ENCODE data around the gene SUMF1. TPM values are rescaled to one million over a fixed set of nuclear protein-coding genes. Genes with fewer than 3 reads are reported as not detected.

Gene SUMF1
- total RNA-seq, 1 donor: 94.5 TPM

DNA sequence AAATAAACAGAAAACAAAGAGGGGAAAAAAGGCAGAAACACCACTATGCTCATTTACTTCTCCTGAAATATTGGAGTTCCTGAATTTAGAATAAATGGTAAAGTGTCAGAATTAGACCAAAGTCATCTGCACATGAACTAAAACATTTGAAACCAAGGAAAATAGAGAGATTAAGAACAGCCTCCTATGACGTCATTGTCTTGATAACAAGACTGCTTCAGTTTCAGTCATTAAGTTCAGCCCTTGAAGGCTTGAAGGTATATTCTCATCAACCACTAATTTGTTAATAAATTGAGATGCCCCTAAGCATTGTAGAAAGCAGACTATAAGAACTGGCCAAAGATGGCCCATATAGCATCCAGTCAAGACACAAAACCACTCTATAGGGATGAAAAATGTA, 2.5 kb downstream of the SUMF1 start:
- TF ChIP-seq CTCF (IDR thresholded peaks at IDR 0.05; ENCODE audit: extremely low read depth, low read depth, low read length): no peak
- Histone ChIP-seq H3K4me3 (ENCODE audit: insufficient read depth, low read length) (no peak overlapping the region), H3K79me2 (ENCODE audit: insufficient read depth, low read length) (peaks cover 9% of the 10 kb centered on the region), H3K27ac (ENCODE audit: low read depth, low read length) (no peak overlapping the region), H3K36me3 (ENCODE audit: insufficient read depth, low read length) (no peaks in the 10 kb centered on the region), H3K4me2 (ENCODE audit: insufficient read depth, low read length) (no peak overlapping the region), H2AFZ (ENCODE audit: low read length) (no peak overlapping the region), H4K20me1 (ENCODE audit: insufficient read depth, low read length) (no peaks in the 10 kb centered on the region), H3K27me3 (ENCODE audit: insufficient read depth, low read length) (no peaks in the 10 kb centered on the region), H3K9me3 (ENCODE audit: low read depth, low read length) (no peaks in the 10 kb centered on the region), H3K4me1 (ENCODE audit: insufficient read depth, low read length) (peaks cover 11% of the 10 kb centered on the region)
- DNase-seq (ENCODE audit: insufficient read length, low spot score, missing footprints): peak; percentile 13

GRCh38 chr3:4462369-4463040, 4.6 kb downstream of the SUMF1 start:
- Histone ChIP-seq H3K27me3 (ENCODE audit: insufficient read depth, low read length) (no peaks in the 10 kb centered on the region), H3K4me2 (ENCODE audit: insufficient read depth, low read length) (no peak overlapping the region), H3K9me3 (ENCODE audit: low read depth, low read length) (no peaks in the 10 kb centered on the region), H3K4me3 (ENCODE audit: insufficient read depth, low read length) (no peak overlapping the region), H4K20me1 (ENCODE audit: insufficient read depth, low read length) (no peaks in the 10 kb centered on the region), H3K79me2 (ENCODE audit: insufficient read depth, low read length) (peaks cover 9% of the 10 kb centered on the region), H3K27ac (ENCODE audit: low read depth, low read length) (no peak overlapping the region), H2AFZ (ENCODE audit: low read length) (no peak overlapping the region), H3K36me3 (ENCODE audit: insufficient read depth, low read length) (no peaks in the 10 kb centered on the region), H3K4me1 (ENCODE audit: insufficient read depth, low read length) (peaks cover 9% of the 10 kb centered on the region)
- no peak for DNase-seq (ENCODE audit: insufficient read length, low spot score, missing footprints)
- no peak for TF ChIP-seq CTCF (IDR thresholded peaks at IDR 0.05; ENCODE audit: extremely low read depth, low read depth, low read length)

- H3K9me3 ChIP-seq (ENCODE audit: low read depth, low read length): no peaks in the 10 kb centered on the region
- no peak overlapping the region for H2AFZ ChIP-seq (ENCODE audit: low read length)
- no peaks in the 10 kb centered on the region for H3K27me3 ChIP-seq (ENCODE audit: insufficient read depth, low read length)
- H4K20me1 ChIP-seq (ENCODE audit: insufficient read depth, low read length): no peaks in the 10 kb centered on the region
- DNase-seq (ENCODE audit: insufficient read length, low spot score, missing footprints): peak; percentile 6
- peaks cover 4% of the 10 kb centered on the region for H3K4me1 ChIP-seq (ENCODE audit: insufficient read depth, low read length)
- H3K36me3 ChIP-seq (ENCODE audit: insufficient read depth, low read length): no peaks in the 10 kb centered on the region
- H3K4me2 ChIP-seq (ENCODE audit: insufficient read depth, low read length): no peak overlapping the region
- H3K27ac ChIP-seq (ENCODE audit: low read depth, low read length): no peak overlapping the region
- H3K79me2 ChIP-seq (ENCODE audit: insufficient read depth, low read length): peaks cover 4% of the 10 kb centered on the region
- no peak overlapping the region for H3K4me3 ChIP-seq (ENCODE audit: insufficient read depth, low read length)
- TF ChIP-seq CTCF (IDR thresholded peaks at IDR 0.05; ENCODE audit: extremely low read depth, low read depth, low read length): no peak
These were observed 5.5 kb downstream of the SUMF1 start for GRCh38 chr3:4461468-4462090.

GRCh38 chr3:4460334-4460733, 6.7 kb downstream of the SUMF1 start:
- peaks cover 2% of the 10 kb centered on the region for H3K79me2 ChIP-seq (ENCODE audit: insufficient read depth, low read length)
- H3K4me3 ChIP-seq (ENCODE audit: insufficient read depth, low read length): no peak overlapping the region
- no peak for TF ChIP-seq CTCF (IDR thresholded peaks at IDR 0.05; ENCODE audit: extremely low read depth, low read depth, low read length)
- no peaks in the 10 kb centered on the region for H3K9me3 ChIP-seq (ENCODE audit: low read depth, low read length)
- no peak for DNase-seq (ENCODE audit: insufficient read length, low spot score, missing footprints)
- no peak overlapping the region for H3K27ac ChIP-seq (ENCODE audit: low read depth, low read length)
- H3K4me2 ChIP-seq (ENCODE audit: insufficient read depth, low read length): no peak overlapping the region
- no peaks in the 10 kb centered on the region for H4K20me1 ChIP-seq (ENCODE audit: insufficient read depth, low read length)
- no peaks in the 10 kb centered on the region for H3K4me1 ChIP-seq (ENCODE audit: insufficient read depth, low read length)
- no peaks in the 10 kb centered on the region for H3K36me3 ChIP-seq (ENCODE audit: insufficient read depth, low read length)
- H2AFZ ChIP-seq (ENCODE audit: low read length): no peak overlapping the region
- no peaks in the 10 kb centered on the region for H3K27me3 ChIP-seq (ENCODE audit: insufficient read depth, low read length)
